Measurements from ENCODE around the gene KCNN3.
"Not testable (repeated sequence)": the region's sequence is repeated elsewhere in the genome, so short reads cannot be mapped to it uniquely, and the experiment has no call there.

KCNN3 gene

DNA sequence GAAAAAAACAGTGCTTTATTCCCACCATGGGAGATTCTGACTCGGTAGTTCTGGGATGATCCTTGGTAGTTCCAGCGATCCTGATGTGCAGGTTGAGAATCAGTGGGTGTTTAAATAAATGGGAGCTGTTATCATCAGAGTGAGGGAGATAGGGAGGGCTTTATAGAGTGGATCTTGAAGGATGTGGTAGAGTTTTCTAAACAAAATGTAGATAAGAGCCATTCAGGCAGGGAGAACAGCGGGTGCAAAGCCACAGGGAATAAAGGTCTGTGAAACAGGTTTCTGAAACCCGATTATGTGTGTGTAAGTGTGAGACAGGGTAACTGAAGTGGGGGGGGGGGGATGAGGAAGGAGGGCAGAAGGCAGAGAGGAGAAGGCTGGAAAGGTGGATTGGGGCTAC is 186.3 kb downstream of the KCNN3 start:
- DNase-seq (ENCODE audit: extremely low spot score, insufficient read length, low read depth) (no peak), FAIRE-seq (no peak)

DNA sequence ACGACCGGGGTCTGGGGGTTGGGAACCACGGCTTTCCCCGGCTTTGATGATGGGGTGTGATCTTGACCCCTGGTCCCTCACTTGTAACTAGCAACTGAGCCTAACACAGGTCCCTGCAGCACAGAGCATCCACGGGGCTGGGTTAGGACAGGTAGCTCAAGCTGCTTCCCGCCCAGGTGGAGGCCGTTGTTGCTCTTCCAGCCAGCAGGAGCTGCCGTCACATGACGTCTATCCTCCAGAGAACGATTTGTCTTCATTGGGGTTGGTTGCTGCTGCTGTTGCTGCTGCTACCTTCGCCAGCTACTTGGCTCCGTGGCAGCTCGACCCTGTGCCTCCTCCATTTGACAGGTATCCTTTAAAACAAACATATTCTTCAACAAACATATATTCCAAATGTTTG is 187.8 kb downstream of the KCNN3 start:
- FAIRE-seq = no peak
- DNase-seq (ENCODE audit: extremely low spot score, insufficient read length, low read depth) = no peak

DNA sequence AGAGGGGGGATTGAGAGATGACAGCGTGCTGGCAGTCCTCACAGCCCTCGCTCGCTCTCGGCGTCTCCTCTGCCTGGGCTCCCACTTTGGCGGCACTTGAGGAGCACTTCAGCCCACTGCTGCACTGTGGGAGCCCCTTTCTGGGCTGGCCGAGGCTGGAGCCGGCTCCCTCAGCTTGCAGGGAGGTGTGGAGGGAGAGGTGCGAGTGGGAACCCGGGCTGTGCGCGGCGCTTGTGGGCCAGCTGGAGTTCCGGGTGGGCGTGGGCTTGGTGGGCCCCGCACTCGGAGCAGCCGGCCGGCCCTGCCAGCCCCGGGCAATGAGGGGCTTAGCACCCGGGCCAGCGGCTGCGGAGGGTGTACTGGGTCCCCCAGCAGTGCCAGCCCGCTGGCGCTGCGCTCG is 192.2 kb downstream of the KCNN3 start:
- not testable (repeated sequence) for DNase-seq (ENCODE audit: extremely low spot score, insufficient read length, low read depth); FAIRE-seq

DNA sequence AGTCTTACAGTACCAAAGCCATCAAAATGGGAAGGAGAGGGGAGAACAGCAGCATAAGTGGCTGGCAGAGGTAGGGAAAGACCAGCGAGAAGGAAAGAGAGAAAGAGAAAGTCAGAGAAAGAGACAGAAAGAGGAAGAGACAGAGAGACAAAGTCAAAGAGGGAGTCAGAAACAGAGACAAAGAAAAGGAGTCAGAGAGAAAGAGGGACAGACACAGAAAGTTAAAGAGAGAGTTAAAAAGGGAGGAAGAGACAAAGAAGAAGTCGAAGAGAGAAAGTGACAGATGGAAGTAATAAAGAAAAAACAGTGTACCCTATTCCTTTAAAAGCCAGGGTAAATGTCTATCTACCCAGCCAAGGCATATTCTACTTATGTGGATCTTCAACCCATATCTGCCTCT is 193.2 kb downstream of the KCNN3 start:
- not testable (repeated sequence) for FAIRE-seq; DNase-seq (ENCODE audit: extremely low spot score, insufficient read length, low read depth)

GRCh38 chr1:154674456-154674855 is 195.6 kb downstream of the KCNN3 start:
- not testable (repeated sequence) for FAIRE-seq; DNase-seq (ENCODE audit: extremely low spot score, insufficient read length, low read depth)

DNA sequence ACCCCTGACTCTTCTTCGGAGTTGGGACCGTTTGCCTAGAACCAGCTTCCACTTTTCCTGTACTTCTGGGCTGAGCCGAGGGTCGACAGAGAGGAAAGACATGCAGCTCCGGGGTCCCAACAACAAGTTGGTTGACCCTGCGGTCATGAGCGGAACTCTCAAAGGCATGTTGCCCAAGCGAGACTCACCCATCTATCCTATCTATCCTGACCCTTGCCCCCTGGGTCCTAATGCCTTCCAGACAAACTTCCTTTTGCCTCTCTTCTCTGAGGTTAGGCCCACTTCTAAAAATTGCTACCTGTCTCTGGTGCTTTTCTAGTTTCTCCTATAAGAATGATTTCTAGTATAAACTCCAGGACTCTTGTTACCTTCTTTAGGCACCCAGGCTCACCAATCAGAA is 197.8 kb downstream of the KCNN3 start:
- DNase-seq (ENCODE audit: extremely low spot score, insufficient read length, low read depth); FAIRE-seq: not testable (repeated sequence)

DNA sequence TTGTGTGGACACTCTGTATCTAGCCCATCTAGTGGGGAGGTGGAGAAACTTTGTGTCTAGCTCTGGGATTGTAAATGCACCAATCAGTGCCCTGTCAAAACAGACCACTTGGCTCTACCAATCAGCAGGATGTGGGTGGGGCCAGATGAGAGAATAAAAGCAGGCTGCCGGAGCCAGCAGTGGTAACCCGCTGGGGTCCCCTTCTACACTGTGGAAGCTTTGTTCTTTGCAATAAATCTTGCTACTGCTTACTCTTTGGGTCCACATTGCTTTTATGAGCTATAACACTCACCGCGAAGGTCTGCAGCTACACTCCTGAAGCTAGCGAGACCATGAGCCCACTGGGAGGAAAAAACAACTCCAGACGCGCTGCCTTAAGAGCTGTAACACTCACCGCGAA is 198.7 kb downstream of the KCNN3 start:
- DNase-seq (ENCODE audit: extremely low spot score, insufficient read length, low read depth); FAIRE-seq: not testable (repeated sequence)

DNA sequence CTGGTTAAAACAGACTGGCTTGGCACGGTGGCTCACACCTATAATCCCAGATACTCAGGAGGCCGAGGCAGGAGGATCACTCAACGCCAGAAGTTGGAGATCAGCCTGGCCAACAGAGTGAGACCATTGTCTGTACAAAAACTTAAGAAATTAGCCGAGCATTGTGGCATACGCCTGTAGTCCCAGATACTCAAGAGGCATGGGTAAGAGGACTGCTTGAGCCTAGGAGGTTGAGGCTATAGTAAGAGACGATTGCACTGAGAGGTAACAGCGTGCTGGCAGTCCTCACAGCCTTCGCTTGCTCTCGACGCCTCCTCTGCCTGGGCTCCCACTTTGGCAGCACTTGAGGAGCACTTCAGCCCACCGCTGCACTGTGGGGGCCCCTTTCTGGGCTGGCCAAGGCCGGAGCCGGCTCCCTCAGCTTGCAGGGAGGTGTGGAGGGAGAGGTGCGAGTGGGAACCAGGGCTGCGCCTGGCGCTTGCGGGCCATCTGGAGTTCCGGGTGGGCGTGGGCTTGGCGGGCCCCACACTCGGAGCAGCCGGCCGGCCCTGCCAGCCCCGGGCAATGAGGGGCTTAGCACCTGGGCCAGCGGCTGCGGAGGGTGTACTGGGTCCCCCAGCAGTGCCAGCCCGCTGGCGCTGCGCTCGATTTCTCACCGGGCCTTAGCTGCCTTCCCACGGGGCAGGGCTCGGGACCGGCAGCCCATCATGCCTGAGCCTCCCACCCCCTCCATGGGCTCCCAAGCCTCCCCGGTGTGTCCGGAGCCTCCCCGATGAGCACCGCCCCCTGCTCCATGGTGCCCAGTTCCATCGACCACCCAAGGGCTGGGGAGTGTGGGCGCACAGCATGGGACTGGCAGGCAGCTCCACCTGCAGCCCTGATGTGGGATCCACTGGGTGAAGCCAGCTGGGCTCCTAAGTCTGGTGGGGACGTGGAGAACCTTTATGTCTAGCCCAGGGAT is 199.5 kb downstream of the KCNN3 start:
- not testable (repeated sequence) for FAIRE-seq; DNase-seq (ENCODE audit: extremely low spot score, insufficient read length, low read depth)

DNA sequence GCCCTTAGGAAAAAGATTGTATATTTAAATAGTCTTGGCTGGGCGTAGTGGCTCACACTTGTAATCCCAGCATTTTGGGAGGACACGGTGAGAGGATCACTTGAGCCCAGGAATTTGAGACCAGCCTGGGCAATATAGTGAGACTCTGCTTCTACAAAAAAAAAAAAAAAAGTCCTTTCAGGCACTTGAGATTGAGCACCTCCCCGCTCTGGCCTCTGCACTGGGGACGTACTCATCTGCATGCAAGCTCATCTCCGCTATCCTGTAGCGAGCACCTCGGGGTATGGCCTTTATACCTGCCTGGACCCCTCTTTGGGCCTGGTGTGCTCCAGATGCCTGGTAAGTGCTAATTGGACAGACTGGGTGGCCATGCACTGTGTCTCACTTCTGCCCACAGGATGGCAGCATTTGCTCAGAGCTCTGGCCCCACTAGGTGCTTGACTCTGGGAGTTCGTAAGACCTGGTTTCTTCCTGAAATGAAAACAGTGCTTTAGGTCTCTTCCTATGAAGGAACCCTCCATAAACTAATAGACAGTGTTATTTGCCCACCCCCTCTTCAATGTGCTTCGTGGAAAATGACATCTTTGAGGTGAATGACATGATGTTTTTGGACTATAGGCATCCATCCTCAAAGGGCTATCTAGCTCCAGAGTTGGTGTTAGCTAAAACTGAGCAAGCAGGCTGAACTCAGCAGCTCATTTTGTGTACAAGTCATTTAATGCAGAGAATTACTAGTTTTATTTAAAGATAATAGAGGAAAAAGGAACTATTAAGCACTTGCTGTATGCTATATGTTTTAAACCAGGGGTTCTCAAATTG is 200.4 kb downstream of the KCNN3 start:
- DNase-seq (ENCODE audit: extremely low spot score, insufficient read length, low read depth) = peak; percentile 69
- peak; percentile 92 for FAIRE-seq

GRCh38 chr1:154666051-154666790 is 203.9 kb downstream of the KCNN3 start:
- no peak for FAIRE-seq

GRCh38 chr1:154664331-154665002 is 205.6 kb downstream of the KCNN3 start:
- DNase-seq (ENCODE audit: extremely low spot score, insufficient read length, low read depth) (no peak), FAIRE-seq (no peak)

More at GRCh38 chr1:154666051-154666790, 203.9 kb downstream of the KCNN3 start:
- DNase-seq (ENCODE audit: extremely low spot score, insufficient read length, low read depth) = no peak

- DNase-seq (ENCODE audit: extremely low spot score, insufficient read length, low read depth) = no peak
Observed at GRCh38 chr1:154663471-154664060, 206.5 kb downstream of the KCNN3 start.

DNA sequence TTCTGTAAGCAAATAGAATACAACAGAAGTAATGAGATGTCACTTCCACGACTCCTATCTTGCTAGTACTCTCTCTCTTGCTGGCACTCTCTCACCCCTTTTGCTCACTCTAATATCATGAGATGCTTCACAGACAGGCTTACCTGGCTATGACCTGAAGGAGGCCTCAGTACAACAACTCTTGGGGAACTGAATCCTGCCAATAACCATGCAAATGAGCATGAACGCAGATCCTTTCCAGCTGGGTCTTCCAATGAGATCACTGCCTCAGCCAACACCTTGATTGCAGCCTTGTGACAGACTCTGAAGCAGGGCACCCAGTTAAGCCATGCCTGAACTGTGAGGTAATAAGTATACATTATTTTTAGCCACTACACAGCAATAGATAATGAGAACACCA is 209.0 kb downstream of the KCNN3 start:
- FAIRE-seq (no peak), DNase-seq (ENCODE audit: extremely low spot score, insufficient read length, low read depth) (no peak)

More at GRCh38 chr1:154663471-154664060, 206.5 kb downstream of the KCNN3 start:
- no peak for FAIRE-seq

DNA sequence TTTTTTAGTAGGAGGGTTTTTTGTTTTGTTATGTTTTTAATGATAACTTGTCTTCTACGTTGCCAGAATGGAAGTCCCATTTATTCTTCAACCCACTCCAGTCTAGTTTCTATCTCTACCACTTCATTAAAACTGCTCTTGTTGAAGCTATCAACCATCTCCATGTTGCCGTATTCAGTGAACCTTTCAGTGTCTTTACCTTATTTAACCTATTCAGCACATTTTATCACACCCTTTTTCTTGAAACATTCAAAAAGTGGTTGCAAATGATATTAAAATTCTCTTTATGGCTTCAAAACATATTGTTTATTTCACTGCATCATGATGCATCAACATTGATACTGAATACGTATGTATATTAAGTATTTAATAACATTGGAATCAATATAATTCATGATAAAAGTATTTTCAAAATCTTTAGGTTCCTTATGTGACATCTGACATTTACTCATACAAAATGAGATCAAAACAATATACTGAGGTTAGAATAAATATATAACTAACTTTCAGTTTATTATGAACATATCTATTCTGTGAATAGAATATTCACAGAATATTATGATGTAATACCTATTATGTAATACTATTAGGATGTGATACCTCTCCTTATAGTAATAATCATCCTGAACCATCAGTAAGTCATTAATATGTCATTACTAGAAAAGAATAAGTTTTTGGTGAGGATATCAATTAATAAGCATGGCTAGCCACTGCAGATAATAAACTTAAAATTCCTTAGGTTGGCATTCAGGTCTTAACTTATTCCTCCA is 210.1 kb downstream of the KCNN3 start:
- no peak for DNase-seq (ENCODE audit: extremely low spot score, insufficient read length, low read depth)

GRCh38 chr1:154657556-154657955 is 212.5 kb downstream of the KCNN3 start:
- no peak for DNase-seq (ENCODE audit: extremely low spot score, insufficient read length, low read depth)
- no peak for FAIRE-seq

More for the DNA sequence above, 210.1 kb downstream of the KCNN3 start:
- no peak for FAIRE-seq

- no peak for DNase-seq (ENCODE audit: extremely low spot score, insufficient read length, low read depth)
- FAIRE-seq = no peak
Observed at GRCh38 chr1:154652893-154653292, 217.2 kb downstream of the KCNN3 start.

Measured in GM18507 (cell line).